Measurements from ENCODE around the gene TTLL5. TPM values are rescaled to one million over a fixed set of nuclear protein-coding genes. Genes with fewer than 3 reads are reported as not detected.

Gene TTLL5
- polyA plus RNA-seq, 1 of the 3 experiments (the other 2 are of a cell fraction) = 9.6 TPM

DNA sequence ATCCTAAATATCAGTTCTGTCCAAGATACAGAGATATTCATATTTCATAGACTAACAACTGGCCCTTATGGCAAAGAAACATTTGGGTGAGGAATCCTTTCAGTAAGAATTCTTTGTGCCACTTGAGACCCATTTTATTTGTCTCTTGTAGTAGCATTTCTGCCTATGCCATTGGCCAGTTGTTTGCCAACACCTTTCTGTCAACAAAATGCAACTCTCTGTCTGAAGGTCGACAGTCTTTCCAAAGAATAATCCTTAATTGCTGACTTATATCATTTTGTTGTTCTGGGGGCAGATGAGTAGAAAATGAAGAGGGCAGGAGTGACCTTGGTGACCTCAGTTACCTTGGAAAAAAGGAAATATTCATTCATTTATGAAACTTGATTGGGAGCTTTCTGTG lies 335.4 kb downstream of the TTLL5 start (continued):
- no peak for TF ChIP-seq YY1 (IDR thresholded peaks at IDR 0.05; ENCODE audit: low read depth)

DNA sequence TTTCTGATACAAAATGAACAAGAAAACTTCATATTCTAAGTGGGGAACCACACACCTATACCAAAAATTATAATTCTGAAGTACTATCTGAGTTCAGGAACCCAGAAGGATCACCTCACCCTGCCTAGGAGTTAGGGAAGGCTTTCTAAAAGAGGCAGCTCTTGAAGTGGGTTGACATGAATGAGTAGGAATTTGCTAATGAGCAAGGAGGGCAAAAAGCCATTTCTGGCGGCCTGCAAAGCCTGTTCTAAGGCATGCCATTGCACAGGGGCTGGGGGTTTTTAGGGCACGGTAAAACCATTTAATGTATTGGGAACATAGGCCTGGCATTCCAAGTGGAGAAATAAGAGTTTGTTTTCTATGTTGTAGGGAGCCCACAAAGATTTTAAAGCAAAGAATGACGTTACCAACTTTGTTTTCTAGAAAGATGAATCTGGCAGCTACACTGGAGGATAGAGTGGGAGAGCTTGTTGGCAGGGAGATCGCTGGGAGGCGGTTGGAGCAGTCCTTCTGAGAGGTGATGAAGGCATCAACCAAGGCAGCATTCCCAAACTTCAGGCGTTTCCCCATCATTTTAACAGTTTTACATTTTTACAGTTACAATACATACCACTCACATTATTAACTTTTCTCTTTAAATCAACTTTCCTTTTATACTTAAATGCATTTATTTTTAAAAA lies 338.6 kb downstream of the TTLL5 start:
- Histone ChIP-seq H2AFZ (ENCODE audit: low read depth) (no peak overlapping the region), H3K4me1 (ENCODE audit: control insufficient read depth in 1 of 2, insufficient read depth in 2 of 2, low read depth in 1 of 2, low read length in 1 of 2) (no peaks in the 10 kb centered on the region), H3K9ac (no peak overlapping the region), H3K36me3 (replicated peaks in 1 of 2; ENCODE audit: control insufficient read depth in 1 of 2, insufficient read depth in 2 of 2, low read length in 1 of 2) (peaks cover 48 to 71% of the 10 kb centered on the region in 2 experiments), H3K4me2 (no peak overlapping the region), H3K27me3 (ENCODE audit: insufficient read depth) (no peaks in the 10 kb centered on the region), H4K20me1 (ENCODE audit: insufficient read depth) (no peaks in the 10 kb centered on the region), H3F3A (replicated peaks; ENCODE audit: insufficient read depth) (no peaks in the 10 kb centered on the region), H3K4me3 (ENCODE audit: low read depth in 2 of 2, low read length in 1 of 2) (no peak overlapping the region), H3K9me3 (peaks cover 4% of the 10 kb centered on the region; the same call in 1 of the 2 replicates), H3K79me2 (ENCODE audit: insufficient read depth) (no peaks in the 10 kb centered on the region), H3K27ac (ENCODE audit: low read depth in 2 of 2, low read length in 1 of 2) (no peak overlapping the region), H3K9me2 (no peaks in the 10 kb centered on the region)
- CTCF ChIA-PET = interaction anchor here (0.5 kb wide), 1 partner anchor 565 kb away, joined by 3 read pairs; no protein-coding TSS in a partner anchor
- POLR2A ChIA-PET = no interaction called here
- TF ChIP-seq, protein P1, sequence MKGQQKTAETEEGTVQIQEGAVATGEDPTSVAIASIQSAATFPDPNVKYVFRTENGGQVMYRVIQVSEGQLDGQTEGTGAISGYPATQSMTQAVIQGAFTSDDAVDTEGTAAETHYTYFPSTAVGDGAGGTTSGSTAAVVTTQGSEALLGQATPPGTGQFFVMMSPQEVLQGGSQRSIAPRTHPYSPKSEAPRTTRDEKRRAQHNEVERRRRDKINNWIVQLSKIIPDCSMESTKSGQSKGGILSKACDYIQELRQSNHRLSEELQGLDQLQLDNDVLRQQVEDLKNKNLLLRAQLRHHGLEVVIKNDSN (IDR thresholded peaks at IDR 0.05; ENCODE audit: borderline replicate concordance, low read depth) = no peak
- TF ChIP-seq ELF1 (IDR thresholded peaks at IDR 0.05) (no peak), FOSL2 (IDR thresholded peaks at IDR 0.05; ENCODE audit: borderline replicate concordance, low read depth) (no peak), RAD21 (IDR thresholded peaks at IDR 0.05; ENCODE audit: low read length) (no peak), EP300 (IDR thresholded peaks at IDR 0.05; ENCODE audit: borderline replicate concordance in 1 of 2, low read depth in 1 of 2, low read length in 1 of 2) (no peak), SMC3 (IDR thresholded peaks at IDR 0.05; ENCODE audit: low read depth, low read length) (no peak), TEAD4 (IDR thresholded peaks at IDR 0.05; ENCODE audit: borderline replicate concordance, insufficient read depth) (no peak), NFIC (IDR thresholded peaks at IDR 0.05; ENCODE audit: borderline replicate concordance) (no peak), RXRA (IDR thresholded peaks at IDR 0.05; ENCODE audit: borderline replicate concordance, low read depth) (no peak), FOXM1 (IDR thresholded peaks at IDR 0.05; ENCODE audit: low read depth) (no peak), RFX5 (IDR thresholded peaks at IDR 0.05; ENCODE audit: low read length) (no peak)
- TF ChIP-seq, protein P2, sequence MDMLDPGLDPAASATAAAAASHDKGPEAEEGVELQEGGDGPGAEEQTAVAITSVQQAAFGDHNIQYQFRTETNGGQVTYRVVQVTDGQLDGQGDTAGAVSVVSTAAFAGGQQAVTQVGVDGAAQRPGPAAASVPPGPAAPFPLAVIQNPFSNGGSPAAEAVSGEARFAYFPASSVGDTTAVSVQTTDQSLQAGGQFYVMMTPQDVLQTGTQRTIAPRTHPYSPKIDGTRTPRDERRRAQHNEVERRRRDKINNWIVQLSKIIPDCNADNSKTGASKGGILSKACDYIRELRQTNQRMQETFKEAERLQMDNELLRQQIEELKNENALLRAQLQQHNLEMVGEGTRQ (IDR thresholded peaks at IDR 0.05; ENCODE audit: borderline replicate concordance, low read depth, low read length) = no peak
- TF ChIP-seq, protein P3, sequence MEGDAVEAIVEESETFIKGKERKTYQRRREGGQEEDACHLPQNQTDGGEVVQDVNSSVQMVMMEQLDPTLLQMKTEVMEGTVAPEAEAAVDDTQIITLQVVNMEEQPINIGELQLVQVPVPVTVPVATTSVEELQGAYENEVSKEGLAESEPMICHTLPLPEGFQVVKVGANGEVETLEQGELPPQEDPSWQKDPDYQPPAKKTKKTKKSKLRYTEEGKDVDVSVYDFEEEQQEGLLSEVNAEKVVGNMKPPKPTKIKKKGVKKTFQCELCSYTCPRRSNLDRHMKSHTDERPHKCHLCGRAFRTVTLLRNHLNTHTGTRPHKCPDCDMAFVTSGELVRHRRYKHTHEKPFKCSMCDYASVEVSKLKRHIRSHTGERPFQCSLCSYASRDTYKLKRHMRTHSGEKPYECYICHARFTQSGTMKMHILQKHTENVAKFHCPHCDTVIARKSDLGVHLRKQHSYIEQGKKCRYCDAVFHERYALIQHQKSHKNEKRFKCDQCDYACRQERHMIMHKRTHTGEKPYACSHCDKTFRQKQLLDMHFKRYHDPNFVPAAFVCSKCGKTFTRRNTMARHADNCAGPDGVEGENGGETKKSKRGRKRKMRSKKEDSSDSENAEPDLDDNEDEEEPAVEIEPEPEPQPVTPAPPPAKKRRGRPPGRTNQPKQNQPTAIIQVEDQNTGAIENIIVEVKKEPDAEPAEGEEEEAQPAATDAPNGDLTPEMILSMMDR (IDR thresholded peaks at IDR 0.05) = no peak
- TF ChIP-seq, protein P4, sequence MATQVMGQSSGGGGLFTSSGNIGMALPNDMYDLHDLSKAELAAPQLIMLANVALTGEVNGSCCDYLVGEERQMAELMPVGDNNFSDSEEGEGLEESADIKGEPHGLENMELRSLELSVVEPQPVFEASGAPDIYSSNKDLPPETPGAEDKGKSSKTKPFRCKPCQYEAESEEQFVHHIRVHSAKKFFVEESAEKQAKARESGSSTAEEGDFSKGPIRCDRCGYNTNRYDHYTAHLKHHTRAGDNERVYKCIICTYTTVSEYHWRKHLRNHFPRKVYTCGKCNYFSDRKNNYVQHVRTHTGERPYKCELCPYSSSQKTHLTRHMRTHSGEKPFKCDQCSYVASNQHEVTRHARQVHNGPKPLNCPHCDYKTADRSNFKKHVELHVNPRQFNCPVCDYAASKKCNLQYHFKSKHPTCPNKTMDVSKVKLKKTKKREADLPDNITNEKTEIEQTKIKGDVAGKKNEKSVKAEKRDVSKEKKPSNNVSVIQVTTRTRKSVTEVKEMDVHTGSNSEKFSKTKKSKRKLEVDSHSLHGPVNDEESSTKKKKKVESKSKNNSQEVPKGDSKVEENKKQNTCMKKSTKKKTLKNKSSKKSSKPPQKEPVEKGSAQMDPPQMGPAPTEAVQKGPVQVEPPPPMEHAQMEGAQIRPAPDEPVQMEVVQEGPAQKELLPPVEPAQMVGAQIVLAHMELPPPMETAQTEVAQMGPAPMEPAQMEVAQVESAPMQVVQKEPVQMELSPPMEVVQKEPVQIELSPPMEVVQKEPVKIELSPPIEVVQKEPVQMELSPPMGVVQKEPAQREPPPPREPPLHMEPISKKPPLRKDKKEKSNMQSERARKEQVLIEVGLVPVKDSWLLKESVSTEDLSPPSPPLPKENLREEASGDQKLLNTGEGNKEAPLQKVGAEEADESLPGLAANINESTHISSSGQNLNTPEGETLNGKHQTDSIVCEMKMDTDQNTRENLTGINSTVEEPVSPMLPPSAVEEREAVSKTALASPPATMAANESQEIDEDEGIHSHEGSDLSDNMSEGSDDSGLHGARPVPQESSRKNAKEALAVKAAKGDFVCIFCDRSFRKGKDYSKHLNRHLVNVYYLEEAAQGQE (IDR thresholded peaks at IDR 0.05; ENCODE audit: low read depth, low read length) = no peak
- DNase-seq = no peak
- WGBS (ENCODE audit: low lambda C conversion rate) = 95% methylated on average over 6 of the region's 6 CpGs

Data from SK-N-SH (cell line).